ENCODE measurements around the gene ELOVL6.
"Not testable (repeated sequence)": the region's sequence is repeated elsewhere in the genome, so short reads cannot be mapped to it uniquely, and the experiment has no call there.

ELOVL6 gene

GRCh38 chr4:110041735-110042134 is 156.7 kb downstream of the ELOVL6 start:
- DNase-seq (ENCODE audit: low read depth) = no peak
- TF ChIP-seq, protein P1, sequence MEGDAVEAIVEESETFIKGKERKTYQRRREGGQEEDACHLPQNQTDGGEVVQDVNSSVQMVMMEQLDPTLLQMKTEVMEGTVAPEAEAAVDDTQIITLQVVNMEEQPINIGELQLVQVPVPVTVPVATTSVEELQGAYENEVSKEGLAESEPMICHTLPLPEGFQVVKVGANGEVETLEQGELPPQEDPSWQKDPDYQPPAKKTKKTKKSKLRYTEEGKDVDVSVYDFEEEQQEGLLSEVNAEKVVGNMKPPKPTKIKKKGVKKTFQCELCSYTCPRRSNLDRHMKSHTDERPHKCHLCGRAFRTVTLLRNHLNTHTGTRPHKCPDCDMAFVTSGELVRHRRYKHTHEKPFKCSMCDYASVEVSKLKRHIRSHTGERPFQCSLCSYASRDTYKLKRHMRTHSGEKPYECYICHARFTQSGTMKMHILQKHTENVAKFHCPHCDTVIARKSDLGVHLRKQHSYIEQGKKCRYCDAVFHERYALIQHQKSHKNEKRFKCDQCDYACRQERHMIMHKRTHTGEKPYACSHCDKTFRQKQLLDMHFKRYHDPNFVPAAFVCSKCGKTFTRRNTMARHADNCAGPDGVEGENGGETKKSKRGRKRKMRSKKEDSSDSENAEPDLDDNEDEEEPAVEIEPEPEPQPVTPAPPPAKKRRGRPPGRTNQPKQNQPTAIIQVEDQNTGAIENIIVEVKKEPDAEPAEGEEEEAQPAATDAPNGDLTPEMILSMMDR (IDR thresholded peaks at IDR 0.05; ENCODE audit: control insufficient read depth, extremely low read depth, insufficient read depth) = no peak
- H3K4me3 ChIP-seq (ENCODE audit: low read depth, low read length) = no peak overlapping the region

- DNase-seq (ENCODE audit: low read depth); H3K4me3 ChIP-seq (ENCODE audit: low read depth, low read length): not testable (repeated sequence)
Measured at GRCh38 chr4:110039164-110039563, 159.3 kb downstream of the ELOVL6 start.

- no peak overlapping the region for H3K4me3 ChIP-seq (ENCODE audit: low read depth, low read length)
- no peak for DNase-seq (ENCODE audit: low read depth)
- TF ChIP-seq, protein P1 (IDR thresholded peaks at IDR 0.05; ENCODE audit: control insufficient read depth, extremely low read depth, insufficient read depth) = no peak
Measured at GRCh38 chr4:110034026-110034393, 164.4 kb downstream of the ELOVL6 start.

DNA sequence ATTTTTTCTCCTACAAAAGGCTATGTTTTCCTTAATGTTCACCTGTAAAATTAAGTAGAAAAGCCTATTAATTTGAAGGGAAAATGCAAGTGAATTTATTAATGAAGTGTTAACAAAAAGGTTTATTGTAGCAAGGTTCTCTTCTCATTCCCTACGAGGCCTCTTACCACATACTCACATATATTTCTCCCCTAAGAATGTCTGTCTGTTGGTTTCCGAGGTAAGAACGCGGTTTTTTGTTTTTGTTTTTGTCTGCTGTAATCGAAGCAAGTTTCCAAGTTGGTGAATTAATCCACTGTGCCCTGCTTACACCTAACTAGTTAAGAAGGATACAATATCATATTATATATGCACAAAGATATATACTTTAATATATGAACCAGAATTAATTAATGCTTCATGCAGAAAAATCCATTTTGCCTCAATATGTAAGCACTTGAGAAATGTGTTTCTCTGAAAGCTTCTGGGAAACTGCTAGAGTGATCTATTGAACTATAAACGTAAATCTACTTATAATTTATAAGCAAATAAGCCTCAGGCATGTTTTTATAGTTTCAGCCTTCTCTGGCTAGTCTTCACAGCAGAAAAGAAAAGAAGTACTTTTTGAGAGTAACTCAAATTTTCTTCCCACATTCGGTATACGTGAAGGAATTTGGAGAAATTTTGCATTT is 164.9 kb downstream of the ELOVL6 start:
- TF ChIP-seq, protein P1 (IDR thresholded peaks at IDR 0.05; ENCODE audit: control insufficient read depth, extremely low read depth, insufficient read depth) = no peak
- no peak for DNase-seq (ENCODE audit: low read depth)
- H3K4me3 ChIP-seq (ENCODE audit: low read depth, low read length) = no peak overlapping the region

DNA sequence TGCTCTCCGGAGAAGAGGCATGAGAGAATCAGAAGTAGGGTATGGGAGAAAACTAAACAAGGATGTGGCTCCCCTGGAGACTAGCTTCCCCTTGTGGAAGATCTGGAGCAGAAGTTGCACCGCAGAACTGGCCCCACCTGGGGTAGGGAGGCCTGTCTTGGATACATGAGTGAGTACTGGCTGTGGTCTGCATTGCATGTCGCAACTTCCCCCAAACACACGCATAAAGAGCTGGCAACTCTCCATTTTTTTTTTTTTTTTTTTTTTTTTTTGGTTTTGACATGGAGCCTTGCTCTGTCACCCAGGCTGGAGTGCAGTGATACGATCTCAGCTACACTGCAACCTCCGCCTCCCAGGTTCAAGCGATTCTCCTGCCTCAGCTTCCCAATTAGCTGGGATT is 165.8 kb downstream of the ELOVL6 start:
- DNase-seq (ENCODE audit: low read depth) = no peak
- TF ChIP-seq, protein P1 (IDR thresholded peaks at IDR 0.05; ENCODE audit: control insufficient read depth, extremely low read depth, insufficient read depth) = no peak
- H3K4me3 ChIP-seq (ENCODE audit: low read depth, low read length) = no peak overlapping the region

DNA sequence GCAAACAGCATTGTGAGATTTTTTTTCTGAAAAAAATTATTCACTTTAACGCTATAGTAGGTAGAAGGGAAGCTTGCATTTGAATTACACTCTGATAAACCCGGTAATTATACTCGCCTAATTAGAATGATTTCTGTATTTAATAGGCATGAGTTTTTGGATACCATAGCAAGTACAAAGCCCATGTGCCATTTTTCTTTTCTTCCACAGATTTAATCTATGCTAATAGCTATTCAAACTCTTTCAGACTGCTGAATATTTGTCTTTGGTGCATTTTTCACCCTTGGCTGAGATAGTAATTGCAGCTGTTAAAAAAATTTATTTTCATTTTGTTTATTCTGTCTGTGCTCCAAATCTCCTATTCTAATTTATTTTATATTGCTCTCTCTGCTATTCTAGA is 172.7 kb downstream of the ELOVL6 start:
- no peak overlapping the region for H3K4me3 ChIP-seq (ENCODE audit: low read depth, low read length)
- TF ChIP-seq, protein P1 (IDR thresholded peaks at IDR 0.05; ENCODE audit: control insufficient read depth, extremely low read depth, insufficient read depth) = no peak
- DNase-seq (ENCODE audit: low read depth) = no peak

- TF ChIP-seq, protein P1 (IDR thresholded peaks at IDR 0.05; ENCODE audit: control insufficient read depth, extremely low read depth, insufficient read depth) = no peak
- H3K4me3 ChIP-seq (ENCODE audit: low read depth, low read length) = no peak overlapping the region
- DNase-seq (ENCODE audit: low read depth) = peak; percentile 3
Measured at GRCh38 chr4:110025056-110025455, 173.4 kb downstream of the ELOVL6 start.

Measured in LNCaP clone FGC (cell line).